MV-4-11 (cell line): ENCODE results near the gene SLC25A45.

Source experiments
- DNase-seq: peaks from one replicate; lab custom pipeline; 2025; lab: John Stamatoyannopoulos, UW

Gene SLC25A45

GRCh38 chr11:65382033-65382803 is at the start of gene SLC25A45:
Gene SLC25A45, minus strand, starts transcription at chr11:65382646. Its CDS starts 695 bp downstream, at chr11:65381951.
- DNase-seq = peak; percentile 94

- DNase-seq = peak; percentile 46
These were observed 49.1 kb upstream of the SLC25A45 start for GRCh38 chr11:65431451-65432099.

GRCh38 chr11:65430406-65431217 is 48.2 kb upstream of the SLC25A45 start:
- DNase-seq = no peak

GRCh38 chr11:65429724-65430405 is 47.4 kb upstream of the SLC25A45 start:
- peak; percentile 49 for DNase-seq

- DNase-seq = no peak
These were observed 46.7 kb upstream of the SLC25A45 start for GRCh38 chr11:65429068-65429681.

- DNase-seq = no peak
These were observed 46.2 kb upstream of the SLC25A45 start for GRCh38 chr11:65428578-65429067.

GRCh38 chr11:65427691-65428577 is 45.5 kb upstream of the SLC25A45 start:
- DNase-seq = peak; percentile 16

- DNase-seq = no peak
These were observed 44.6 kb upstream of the SLC25A45 start for GRCh38 chr11:65426839-65427690.

- peak; percentile 100 for DNase-seq
These were observed 43.8 kb upstream of the SLC25A45 start for GRCh38 chr11:65425971-65426838.

GRCh38 chr11:65425105-65425970 is 42.9 kb upstream of the SLC25A45 start:
- DNase-seq = peak; percentile 85

GRCh38 chr11:65424205-65425104 is 42.0 kb upstream of the SLC25A45 start:
- DNase-seq = no peak

- DNase-seq = no peak
These were observed 41.2 kb upstream of the SLC25A45 start for GRCh38 chr11:65423516-65424204.

GRCh38 chr11:65422633-65423515 is 40.4 kb upstream of the SLC25A45 start, which contains the start of gene NEAT1:
Gene NEAT1, plus strand, starts transcription at chr11:65422798.
- peak; percentile 82 for DNase-seq

- DNase-seq = peak; percentile 89
These were observed 39.6 kb upstream of the SLC25A45 start for GRCh38 chr11:65421794-65422632.
